MCF 10A (cell line): ENCODE measurements around the gene CBY3. TPM values are rescaled to one million over a fixed set of nuclear protein-coding genes. Genes with fewer than 3 reads are reported as not detected.
"Not testable (repeated sequence)": the region's sequence is repeated elsewhere in the genome, so short reads cannot be mapped to it uniquely, and the experiment has no call there.

Source experiments
- BruUV-seq: library from RNA; stranded (reverse); fragments of 400-500 nt; replicated peaks from 2 replicates; lab custom pipeline; 2021; lab: Mats Ljungman, UMichigan
- CTCF ChIA-PET: fragments of 300-600 bp; sonication (Branson Sonifier 250); formaldehyde crosslinking; extraction: SDS; loops from one replicate; lab custom pipeline; 2021; ENCODE audit warnings: antibody characterized with exemption, inconsistent platforms; lab: Yijun Ruan, JAX
- POLR2A ChIA-PET: fragments of 300-600, 350-650 bp; sonication (Branson Sonifier 250); formaldehyde crosslinking; extraction: SDS; loops from one replicate; lab custom pipeline; 2020; ENCODE audit warnings: antibody characterized with exemption, inconsistent platforms; lab: Yijun Ruan, JAX
- DNase-seq: peaks from one replicate; pipeline ENCODE4 v3.0.0-alpha.2; 2018; ENCODE audit not compliant: unreplicated experiment
- H3K27ac Mint-ChIP-seq: one replicate; pipeline ENCODE4 v1.8.0; 2022; ENCODE audit warnings: mild to moderate bottlenecking, low read depth, mixed read lengths; ENCODE audit not compliant: unreplicated experiment
- H3K27me3 Mint-ChIP-seq: one replicate; pipeline ENCODE4 v1.8.0; 2022; ENCODE audit warnings: mixed read lengths; ENCODE audit not compliant: insufficient read depth, unreplicated experiment
- H3K36me3 Mint-ChIP-seq: one replicate; pipeline ENCODE4 v1.8.0; 2022; ENCODE audit warnings: mild to moderate bottlenecking, moderate library complexity, mixed read lengths; ENCODE audit not compliant: insufficient read depth, unreplicated experiment
- H3K4me1 Mint-ChIP-seq: one replicate; pipeline ENCODE4 v1.8.0; 2022; ENCODE audit warnings: mixed read lengths; ENCODE audit not compliant: insufficient read depth, unreplicated experiment
- H3K4me3 Mint-ChIP-seq: one replicate; pipeline ENCODE4 v1.8.0; 2022; ENCODE audit warnings: mild to moderate bottlenecking, moderate library complexity, mixed read lengths; ENCODE audit not compliant: unreplicated experiment
- H3K9me3 Mint-ChIP-seq: one replicate; pipeline ENCODE4 v1.8.0; 2022; ENCODE audit warnings: mixed read lengths; ENCODE audit not compliant: unreplicated experiment
- intact Hi-C: fragments of 100-400 bp; cut with micrococcal nuclease; formaldehyde crosslinking; loops from 2 replicates; pipeline ENCODE4 v1.14.1; 2022
- total RNA-seq: library from RNA; stranded (reverse); gene quantifications from 2 replicates; pipeline ENCODE4 v1.2.3, GENCODE V29; 2022

CBY3 gene
- total RNA-seq, 1 experiment from 2014 or later: not detected

- DNase-seq, CTCF ChIA-PET, POLR2A ChIA-PET, H3K27ac Mint-ChIP-seq, H3K36me3 Mint-ChIP-seq, intact Hi-C loops, H3K9me3 Mint-ChIP-seq, H3K4me3 Mint-ChIP-seq, BruUV-seq, H3K4me1 Mint-ChIP-seq: not testable (repeated sequence)
- H3K27me3 Mint-ChIP-seq: peaks cover 26% of the 10 kb centered on the region
Observed at GRCh38 chr5:179641745-179642144, 39.1 kb downstream of the CBY3 start.

GRCh38 chr5:179639296-179639695 lies 41.5 kb downstream of the CBY3 start:
- intact Hi-C loops, BruUV-seq, H3K36me3 Mint-ChIP-seq, H3K9me3 Mint-ChIP-seq, DNase-seq, H3K4me1 Mint-ChIP-seq, H3K4me3 Mint-ChIP-seq: not testable (repeated sequence)
- ChIA-PET POLR2A (interaction anchor here (1.1 to 1.5 kb wide), 2 partner anchors 64 to 93 kb away, joined by 3 to 4 read pairs; partner anchors contain the start of gene MAML1), CTCF (interaction anchor here (0.7 to 1.0 kb wide), 4 partner anchors 39 to 111 kb away, joined by 3 to 5 read pairs (median 4); no protein-coding TSS in a partner anchor)
- peaks cover 11% of the 10 kb centered on the region for H3K27me3 Mint-ChIP-seq
- peak overlapping the region; percentile 28 for H3K27ac Mint-ChIP-seq

- CTCF ChIA-PET, H3K9me3 Mint-ChIP-seq, H3K27me3 Mint-ChIP-seq, H3K4me1 Mint-ChIP-seq, intact Hi-C loops, BruUV-seq, DNase-seq, H3K4me3 Mint-ChIP-seq, H3K27ac Mint-ChIP-seq: not testable (repeated sequence)
- H3K36me3 Mint-ChIP-seq: peaks cover 17% of the 10 kb centered on the region
- POLR2A ChIA-PET: interaction anchor here (2.2 to 4.3 kb wide), 2 partner anchors 11 to 15 kb away, joined by 18 to 40 read pairs; partner anchors contain the start of gene HNRNPH1
Observed at GRCh38 chr5:179634370-179635172, 46.3 kb downstream of the CBY3 start.

DNA sequence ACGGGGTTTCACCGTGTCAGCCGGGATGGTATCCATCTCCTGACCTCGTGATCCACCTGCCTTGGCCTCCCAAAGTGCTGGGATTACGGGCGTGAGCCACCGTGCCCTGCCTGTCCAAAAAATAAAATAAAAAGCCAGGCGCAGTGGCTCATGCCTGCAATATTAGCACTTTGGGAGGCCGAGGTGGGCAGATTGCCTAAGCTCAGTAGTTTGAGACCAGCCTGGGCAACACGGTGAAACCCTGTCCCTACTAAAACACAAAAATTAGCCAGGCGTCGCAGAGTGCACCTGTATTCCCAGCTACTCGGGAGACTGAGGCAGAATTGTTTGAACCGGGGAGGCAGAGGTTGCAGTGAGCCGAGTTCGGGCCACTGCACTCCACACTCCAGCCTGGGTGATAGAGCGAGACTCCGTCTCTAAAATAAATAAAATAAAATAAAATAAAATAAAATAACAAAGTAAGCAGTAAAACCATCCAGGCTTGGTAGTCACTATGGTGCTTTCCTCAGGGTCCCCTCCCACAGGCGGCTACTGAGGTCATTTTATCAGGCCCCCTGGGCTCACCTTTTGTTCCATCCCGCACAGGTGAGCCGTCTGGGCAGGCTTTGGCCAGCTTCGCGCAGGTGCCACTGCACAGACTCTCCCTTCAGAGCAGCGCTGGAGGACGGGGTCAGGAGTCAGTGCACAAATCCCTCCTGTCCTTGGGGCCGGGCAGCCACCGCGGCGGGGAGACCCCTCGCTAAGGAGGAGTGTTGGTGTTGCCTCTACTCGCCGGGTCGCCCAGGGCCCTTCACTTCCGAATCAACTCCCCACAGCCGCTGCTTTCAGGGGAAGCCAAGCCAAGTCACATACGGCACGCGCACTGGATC lies 47.1 kb downstream of the CBY3 start:
- CTCF ChIA-PET: interaction anchor here (0.7 to 1.7 kb wide), 6 partner anchors 8 to 56 kb away, joined by 3 to 11 read pairs (median 4); partner anchors contain the start of gene HNRNPH1
- POLR2A ChIA-PET: interaction anchor here (0.6 to 4.3 kb wide), 4 partner anchors 10 to 1429 kb away, joined by 3 to 40 read pairs (median 11); partner anchors contain the start of genes HNRNPAB and HNRNPH1
- H3K27me3 Mint-ChIP-seq, DNase-seq, H3K9me3 Mint-ChIP-seq, H3K27ac Mint-ChIP-seq, H3K4me1 Mint-ChIP-seq, intact Hi-C loops: not testable (repeated sequence)
- Mint-ChIP-seq H3K4me3 (peak overlapping the region; percentile 36), H3K36me3 (peaks cover 17% of the 10 kb centered on the region)
- TSS peak; percentile 52 for BruUV-seq

Other genes with a start within 250 kb of the CBY3 start
- gene RUFY1, start 130.5 kb downstream of the CBY3 start, total RNA-seq: 64.7 and 77.0 TPM in 2 replicates
- gene HNRNPH1, start 57.4 kb downstream of the CBY3 start, total RNA-seq: 907 and 981 TPM in 2 replicates
- gene CANX, start 17.9 kb upstream of the CBY3 start, total RNA-seq: 1,781 and 2,325 TPM in 2 replicates
- 36.4 and 38.4 TPM in 2 replicates for gene MAML1, start 51.8 kb upstream of the CBY3 start, total RNA-seq
- 2.1 and 2.2 TPM in 2 replicates for gene LTC4S, start 113.0 kb upstream of the CBY3 start, total RNA-seq
- gene MGAT4B, start 125.8 kb upstream of the CBY3 start, total RNA-seq: 153 and 198 TPM in 2 replicates
- 612 and 1,251 TPM in 2 replicates for gene SQSTM1, start 139.9 kb upstream of the CBY3 start, total RNA-seq
- 40.3 and 42.8 TPM in 2 replicates for gene MRNIP, start 177.8 kb upstream of the CBY3 start, total RNA-seq
- 162 and 166 TPM in 2 replicates for gene TBC1D9B, start 226.9 kb upstream of the CBY3 start, total RNA-seq